Peyer's patch (tissue), 4 donors: ENCODE data around the gene KLRF2. TPM values are rescaled to one million over a fixed set of nuclear protein-coding genes. Genes with fewer than 3 reads are reported as not detected.

ENCODE experiments used
- DNase-seq, 3 donors: peaks; one replicate each; pipeline ENCODE4 v3.0.0-alpha.2; 2017 to 2019
- H3K27ac ChIP-seq, 4 donors: fragments of 200-600 bp; sonication (generic); one replicate each; pipeline ENCODE4 v1.5.1; 2016 to 2019
- H3K27me3 ChIP-seq, 2 donors: fragments of 200-600 bp; sonication (generic); one replicate each; pipeline ENCODE4 v1.5.1; 2019
- H3K36me3 ChIP-seq, 3 donors: fragments of 200-600 bp; sonication (generic); one replicate each; pipeline ENCODE4 v1.5.1; 2016 to 2019
- H3K4me1 ChIP-seq, 4 donors: fragments of 200-600 bp; sonication (generic); one replicate each; pipeline ENCODE4 v1.5.1; 2016 to 2019
- H3K4me3 ChIP-seq, 4 donors: fragments of 200-600 bp; sonication (generic); 1 replicate in 3 of 4; 2 replicates in 1 of 4; pipeline ENCODE4 v1.5.1; 2016 to 2019; ENCODE audit warnings: mild to moderate bottlenecking in 1 of 4
- H3K9me3 ChIP-seq, 4 donors: fragments of 200-600 bp; sonication (generic); one replicate each; pipeline ENCODE4 v1.5.1; 2016 to 2019; ENCODE audit warnings: mild to moderate bottlenecking in 1 of 4
- POLR2A ChIP-seq, 2 donors: fragments of 450-650 bp; IDR thresholded peaks; one replicate each; pipeline ENCODE4 v1.5.1; 2017; ENCODE audit warnings: antibody characterized with exemption in 2 of 2, mild to moderate bottlenecking in 2 of 2, moderate library complexity in 2 of 2
- total RNA-seq, 4 donors: library from RNA; depleted of rRNA; stranded (reverse); fragments of >200 nt; gene quantifications; one replicate each; pipeline ENCODE4 v1.1.0, GENCODE V29; 2016
- TF ChIP-seq, protein P1 (sequence below), 6 experiments: fragments of 450-650 bp in 4 of 6; fragments of 200-600 bp in 2 of 6; sonication (generic) in 1 of 6; IDR thresholded peaks; one replicate each; pipeline ENCODE4 v1.5.1; 2017 to 2019; ENCODE audit warnings: antibody characterized with exemption in 6 of 6, mild to moderate bottlenecking in 3 of 6, moderate library complexity in 1 of 6

Gene KLRF2
- total RNA-seq, 4 donors from 2014 or later: not detected

DNA sequence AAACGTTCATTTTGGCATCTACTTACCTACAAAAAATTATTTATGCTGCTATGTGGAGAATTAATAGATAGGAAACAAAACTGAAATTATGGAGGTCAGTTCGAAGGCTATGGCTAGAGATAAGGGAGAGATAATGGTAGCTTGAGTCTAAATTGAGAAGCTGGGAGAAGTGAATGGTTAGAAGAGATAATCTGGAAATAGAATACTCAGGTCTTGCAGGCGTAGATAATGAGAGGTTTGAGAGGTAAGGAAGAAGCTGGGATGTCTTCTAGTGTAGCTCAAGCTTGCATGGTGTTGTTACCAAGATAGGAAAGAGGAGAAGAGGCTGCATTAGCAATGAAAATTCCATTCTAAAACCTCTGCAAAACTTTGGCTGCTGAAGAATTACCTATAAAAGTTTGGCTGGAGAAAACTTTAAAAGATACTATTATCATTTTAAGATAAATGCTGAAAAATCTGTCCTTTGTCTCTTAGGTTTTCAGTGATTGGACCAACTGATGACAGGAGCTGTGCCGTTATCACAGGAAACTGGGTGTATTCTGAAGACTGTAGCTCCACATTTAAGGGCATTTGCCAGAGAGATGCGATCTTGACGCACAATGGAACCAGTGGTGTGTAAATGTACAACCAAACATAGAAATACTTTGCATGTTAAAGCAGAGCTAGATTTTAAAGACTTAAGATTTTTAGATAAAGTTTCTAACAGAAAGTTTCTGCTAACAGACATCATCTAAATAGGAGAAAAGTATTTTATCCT is 14.1 kb downstream of the KLRF2 start:
- Histone ChIP-seq H3K4me3 (no peak overlapping the region), H3K4me1 (no peaks in the 10 kb centered on the region), H3K27me3 (no peaks in the 10 kb centered on the region), H3K36me3 (no peaks in the 10 kb centered on the region), H3K9me3 (no peaks in the 10 kb centered on the region), H3K27ac (no peak overlapping the region)
- DNase-seq: no peak
- TF ChIP-seq POLR2A (IDR thresholded peaks at IDR 0.05): no peak
- TF ChIP-seq, protein P1, sequence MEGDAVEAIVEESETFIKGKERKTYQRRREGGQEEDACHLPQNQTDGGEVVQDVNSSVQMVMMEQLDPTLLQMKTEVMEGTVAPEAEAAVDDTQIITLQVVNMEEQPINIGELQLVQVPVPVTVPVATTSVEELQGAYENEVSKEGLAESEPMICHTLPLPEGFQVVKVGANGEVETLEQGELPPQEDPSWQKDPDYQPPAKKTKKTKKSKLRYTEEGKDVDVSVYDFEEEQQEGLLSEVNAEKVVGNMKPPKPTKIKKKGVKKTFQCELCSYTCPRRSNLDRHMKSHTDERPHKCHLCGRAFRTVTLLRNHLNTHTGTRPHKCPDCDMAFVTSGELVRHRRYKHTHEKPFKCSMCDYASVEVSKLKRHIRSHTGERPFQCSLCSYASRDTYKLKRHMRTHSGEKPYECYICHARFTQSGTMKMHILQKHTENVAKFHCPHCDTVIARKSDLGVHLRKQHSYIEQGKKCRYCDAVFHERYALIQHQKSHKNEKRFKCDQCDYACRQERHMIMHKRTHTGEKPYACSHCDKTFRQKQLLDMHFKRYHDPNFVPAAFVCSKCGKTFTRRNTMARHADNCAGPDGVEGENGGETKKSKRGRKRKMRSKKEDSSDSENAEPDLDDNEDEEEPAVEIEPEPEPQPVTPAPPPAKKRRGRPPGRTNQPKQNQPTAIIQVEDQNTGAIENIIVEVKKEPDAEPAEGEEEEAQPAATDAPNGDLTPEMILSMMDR (IDR thresholded peaks at IDR 0.05): no peak

DNA sequence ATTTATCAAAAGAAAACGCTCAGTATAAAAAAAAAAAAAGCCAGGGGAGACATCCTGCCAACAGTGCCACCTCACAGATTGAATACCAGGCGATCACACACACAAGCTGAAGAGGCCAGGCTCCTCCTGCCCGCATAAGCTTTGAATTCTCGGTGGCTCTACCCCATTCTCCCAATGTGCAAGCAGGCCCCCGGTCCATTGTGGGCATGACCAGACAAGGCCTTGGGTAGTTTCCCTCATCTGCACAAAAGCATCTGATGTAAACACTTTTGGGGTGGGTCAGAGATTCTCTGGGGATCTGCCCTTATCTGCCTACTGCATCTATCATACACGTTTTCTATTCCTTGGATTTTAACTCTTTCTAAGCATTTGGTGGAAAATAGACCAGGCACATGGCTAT is 16.2 kb downstream of the KLRF2 start:
- no peaks in the 10 kb centered on the region for H3K27me3 ChIP-seq
- DNase-seq: no peak

DNA sequence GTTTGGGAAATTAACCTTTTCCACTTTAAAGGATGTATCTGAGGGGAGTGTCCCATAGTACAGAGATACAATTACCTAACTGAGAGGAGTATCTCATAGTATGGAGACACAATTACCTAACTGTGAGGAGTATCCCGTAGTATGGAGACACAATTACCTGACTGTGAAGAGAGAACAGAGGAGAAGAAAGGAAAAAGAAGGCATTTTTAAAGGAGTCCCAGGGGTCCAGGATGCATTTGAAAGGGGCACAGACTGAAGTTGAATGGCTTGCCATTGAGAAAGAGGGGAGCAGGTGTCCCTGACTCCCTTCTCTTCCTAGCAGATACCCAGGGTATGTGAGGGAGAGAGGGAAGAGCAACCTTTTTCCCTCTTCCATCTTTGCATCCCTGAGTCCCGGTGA is 17.9 kb downstream of the KLRF2 start:
- DNase-seq: no peak
- peaks cover 0 to 4% (median 0%) of the 10 kb centered on the region in 4 donors for H3K9me3 ChIP-seq
- TF ChIP-seq, protein P1 (IDR thresholded peaks at IDR 0.05): no peak
- TF ChIP-seq POLR2A (IDR thresholded peaks at IDR 0.05): no peak
- H3K36me3 ChIP-seq: no peaks in the 10 kb centered on the region
- H3K4me1 ChIP-seq: no peaks in the 10 kb centered on the region
- H3K4me3 ChIP-seq: no peak overlapping the region
- no peaks in the 10 kb centered on the region for H3K27me3 ChIP-seq
- no peak overlapping the region for H3K27ac ChIP-seq

More for the DNA sequence above, 16.2 kb downstream of the KLRF2 start:
- Histone ChIP-seq H3K9me3 (no peaks in the 10 kb centered on the region), H3K36me3 (no peaks in the 10 kb centered on the region), H3K27ac (no peak overlapping the region), H3K4me1 (no peaks in the 10 kb centered on the region), H3K4me3 (no peak overlapping the region)
- no peak for TF ChIP-seq POLR2A (IDR thresholded peaks at IDR 0.05)
- TF ChIP-seq, protein P1 (IDR thresholded peaks at IDR 0.05): no peak

DNA sequence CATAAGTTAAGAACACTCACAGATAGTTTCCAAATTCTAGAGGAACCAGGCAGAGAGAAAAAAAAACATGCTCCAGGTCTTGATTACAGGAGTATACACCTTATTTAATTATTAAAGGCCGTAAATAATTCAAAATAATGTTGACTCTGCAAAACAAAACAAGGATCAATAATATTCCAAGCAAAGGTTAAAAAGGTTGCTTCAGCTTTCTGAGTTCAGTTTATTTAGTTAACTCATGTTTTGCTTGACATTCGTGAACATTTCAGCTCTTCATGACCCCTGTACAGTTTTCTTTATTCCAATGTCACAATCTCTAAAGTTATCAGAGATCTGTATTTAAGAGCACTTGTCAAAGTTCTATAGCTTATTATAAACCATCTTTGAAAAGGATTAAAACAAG is 19.6 kb downstream of the KLRF2 start:
- Histone ChIP-seq H3K27me3 (no peaks in the 10 kb centered on the region), H3K4me1 (no peaks in the 10 kb centered on the region), H3K9me3 (peaks cover 0 to 4% (median 0%) of the 10 kb centered on the region in 4 donors), H3K27ac (no peak overlapping the region), H3K36me3 (no peaks in the 10 kb centered on the region), H3K4me3 (no peak overlapping the region)
- no peak for DNase-seq
- no peak for TF ChIP-seq POLR2A (IDR thresholded peaks at IDR 0.05)
- TF ChIP-seq, protein P1 (IDR thresholded peaks at IDR 0.05): no peak

DNA sequence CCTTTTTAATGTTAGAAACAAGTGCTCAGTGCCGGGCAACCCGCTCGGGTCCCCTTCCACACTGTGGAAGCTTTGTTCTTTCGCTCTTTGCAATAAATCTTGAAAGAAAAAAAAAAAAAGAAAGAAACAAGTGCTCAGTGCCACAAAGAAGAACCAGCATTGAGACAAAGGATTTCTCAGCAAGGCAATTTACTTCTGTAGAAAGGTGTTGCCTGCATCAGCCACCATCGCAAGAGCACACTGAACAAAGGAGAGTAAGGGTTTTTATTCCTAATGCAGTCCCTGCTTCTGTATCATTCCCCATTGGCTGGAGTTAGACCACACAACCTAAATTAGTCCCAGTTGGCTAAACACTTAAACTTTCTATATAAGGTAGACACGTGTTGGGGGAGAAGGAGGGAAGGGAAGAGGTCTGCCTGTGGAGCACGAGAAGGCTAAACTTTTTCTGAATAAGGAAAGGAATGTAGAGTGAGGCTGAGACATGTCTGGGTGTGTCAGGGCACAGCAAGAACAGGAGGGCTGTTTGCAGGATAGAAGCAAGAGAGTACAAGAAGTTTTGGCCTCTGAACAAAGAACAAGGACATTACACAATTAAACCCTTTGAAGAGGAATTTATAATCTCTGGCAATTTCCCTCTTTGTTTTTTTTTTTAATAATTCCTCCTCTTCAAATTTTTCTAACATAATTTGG is 21.4 kb downstream of the KLRF2 start:
- H3K4me1 ChIP-seq: no peaks in the 10 kb centered on the region
- no peak overlapping the region for H3K27ac ChIP-seq
- no peak for TF ChIP-seq POLR2A (IDR thresholded peaks at IDR 0.05)
- TF ChIP-seq, protein P1 (IDR thresholded peaks at IDR 0.05): no peak
- H3K4me3 ChIP-seq: no peak overlapping the region
- H3K9me3 ChIP-seq: peaks cover 0 to 4% (median 0%) of the 10 kb centered on the region in 4 donors
- no peaks in the 10 kb centered on the region for H3K36me3 ChIP-seq
- no peaks in the 10 kb centered on the region for H3K27me3 ChIP-seq
- no peak for DNase-seq
